Measurements from ENCODE around the gene RPS5.
"Not testable (repeated sequence)": the region's sequence is repeated elsewhere in the genome, so short reads cannot be mapped to it uniquely, and the experiment has no call there.

Gene RPS5

DNA sequence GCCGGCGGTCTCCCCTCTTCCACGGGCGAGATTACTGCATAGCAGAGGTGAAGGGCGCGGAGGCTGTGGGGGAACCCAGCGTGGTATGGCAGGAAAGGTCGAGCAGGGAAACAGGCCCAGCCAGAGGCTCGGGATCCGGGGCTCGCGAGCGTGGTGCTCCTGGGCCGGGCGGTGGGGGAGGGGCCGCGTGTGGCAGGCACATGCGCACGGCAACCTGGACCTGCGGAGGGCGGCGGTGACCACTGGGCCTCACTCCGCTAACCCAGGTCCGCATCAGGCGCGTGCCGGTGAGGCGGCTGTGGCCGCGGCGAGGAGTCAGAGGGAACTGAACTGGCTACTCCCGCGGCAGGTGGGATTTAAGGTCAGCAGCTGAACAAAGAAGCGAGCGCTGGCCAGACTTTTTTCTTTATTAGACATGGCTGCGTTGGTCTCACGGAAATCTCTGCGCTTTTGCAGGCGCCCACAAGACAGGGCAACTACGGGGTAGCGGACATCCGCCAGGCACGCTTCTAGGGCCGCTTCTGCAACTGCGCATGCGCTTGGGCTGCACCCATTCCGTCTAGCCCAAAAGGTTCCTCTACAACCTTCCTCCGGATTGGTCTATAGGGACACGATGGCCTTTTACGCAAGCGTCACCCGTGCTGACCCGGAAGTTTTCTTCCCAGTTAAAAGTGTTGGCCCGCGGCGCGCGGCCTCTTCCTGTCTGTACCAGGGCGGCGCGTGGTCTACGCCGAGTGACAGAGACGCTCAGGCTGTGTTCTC lies at the start of gene RPS5:
TSS of gene RPS5 (plus strand) at position 694 of the 762 bp plus-strand sequence. CDS start 869 bp downstream, outside the sequence.
- peak; percentile 98 for DNase-seq

DNA sequence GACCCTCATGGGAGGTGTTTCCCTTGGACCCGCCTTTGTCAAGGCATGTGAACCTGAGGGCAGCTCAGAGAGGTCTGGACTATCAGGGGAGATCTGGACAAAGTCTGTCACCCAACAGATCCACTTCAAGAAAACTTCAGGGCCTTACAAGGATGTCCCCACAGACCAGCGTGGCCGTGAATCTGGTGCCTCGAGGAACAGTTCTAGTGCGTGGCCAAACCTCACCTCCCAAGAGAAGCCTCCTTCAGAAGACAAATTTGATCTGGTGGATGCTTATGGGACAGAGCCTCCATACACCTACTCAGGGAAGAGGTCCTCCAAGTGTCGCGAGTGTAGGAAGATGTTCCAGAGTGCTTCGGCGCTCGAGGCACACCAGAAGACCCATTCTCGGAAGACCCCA lies 48.7 kb upstream of the RPS5 start:
- no peak for DNase-seq

DNA sequence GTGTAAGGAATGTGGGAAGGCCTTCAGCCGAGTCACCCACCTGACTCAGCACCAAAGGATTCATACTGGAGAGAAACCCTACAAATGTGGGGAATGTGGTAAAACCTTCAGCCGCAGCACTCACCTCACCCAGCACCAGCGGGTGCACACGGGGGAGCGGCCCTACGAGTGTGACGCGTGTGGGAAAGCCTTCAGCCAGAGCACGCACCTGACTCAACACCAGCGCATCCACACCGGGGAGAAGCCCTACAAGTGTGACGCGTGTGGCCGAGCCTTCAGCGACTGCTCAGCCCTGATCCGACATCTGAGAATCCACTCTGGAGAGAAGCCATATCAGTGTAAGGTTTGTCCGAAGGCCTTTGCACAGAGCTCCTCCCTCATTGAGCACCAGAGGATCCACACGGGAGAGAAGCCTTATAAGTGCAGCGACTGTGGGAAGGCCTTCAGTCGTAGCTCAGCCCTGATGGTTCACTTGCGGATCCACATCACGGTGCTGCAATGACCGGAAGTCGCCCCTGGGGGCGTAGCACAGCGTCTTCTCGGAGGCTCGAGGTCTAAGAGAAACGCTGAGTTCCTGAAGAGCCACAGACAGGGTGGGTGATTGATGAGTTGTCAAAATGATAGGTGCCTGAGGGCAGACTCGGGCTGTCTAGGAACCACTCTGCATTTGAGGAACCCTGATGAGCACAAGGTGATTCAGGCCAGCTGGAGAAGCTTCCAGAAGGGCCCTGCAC lies 48.1 kb upstream of the RPS5 start:
- no peak for DNase-seq

DNA sequence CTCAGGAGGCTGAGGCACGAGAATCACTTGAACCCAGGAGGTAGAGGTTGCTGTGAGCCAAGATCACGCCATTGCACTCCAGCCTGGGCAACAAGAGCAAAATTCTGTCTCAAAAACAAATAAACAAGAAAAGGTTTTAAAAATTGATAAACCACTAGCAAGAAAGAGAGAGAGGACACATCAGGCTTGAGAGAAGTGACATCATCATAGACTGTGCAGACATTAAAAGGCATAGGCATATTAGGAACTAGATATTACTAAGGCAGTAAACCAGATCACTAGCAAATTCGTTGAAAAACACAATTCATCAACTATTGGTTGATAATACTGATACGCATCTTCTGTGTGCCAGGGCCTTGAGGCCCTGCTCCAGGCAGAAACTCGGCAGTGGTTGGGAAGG lies 41.5 kb upstream of the RPS5 start:
- DNase-seq = no peak

DNA sequence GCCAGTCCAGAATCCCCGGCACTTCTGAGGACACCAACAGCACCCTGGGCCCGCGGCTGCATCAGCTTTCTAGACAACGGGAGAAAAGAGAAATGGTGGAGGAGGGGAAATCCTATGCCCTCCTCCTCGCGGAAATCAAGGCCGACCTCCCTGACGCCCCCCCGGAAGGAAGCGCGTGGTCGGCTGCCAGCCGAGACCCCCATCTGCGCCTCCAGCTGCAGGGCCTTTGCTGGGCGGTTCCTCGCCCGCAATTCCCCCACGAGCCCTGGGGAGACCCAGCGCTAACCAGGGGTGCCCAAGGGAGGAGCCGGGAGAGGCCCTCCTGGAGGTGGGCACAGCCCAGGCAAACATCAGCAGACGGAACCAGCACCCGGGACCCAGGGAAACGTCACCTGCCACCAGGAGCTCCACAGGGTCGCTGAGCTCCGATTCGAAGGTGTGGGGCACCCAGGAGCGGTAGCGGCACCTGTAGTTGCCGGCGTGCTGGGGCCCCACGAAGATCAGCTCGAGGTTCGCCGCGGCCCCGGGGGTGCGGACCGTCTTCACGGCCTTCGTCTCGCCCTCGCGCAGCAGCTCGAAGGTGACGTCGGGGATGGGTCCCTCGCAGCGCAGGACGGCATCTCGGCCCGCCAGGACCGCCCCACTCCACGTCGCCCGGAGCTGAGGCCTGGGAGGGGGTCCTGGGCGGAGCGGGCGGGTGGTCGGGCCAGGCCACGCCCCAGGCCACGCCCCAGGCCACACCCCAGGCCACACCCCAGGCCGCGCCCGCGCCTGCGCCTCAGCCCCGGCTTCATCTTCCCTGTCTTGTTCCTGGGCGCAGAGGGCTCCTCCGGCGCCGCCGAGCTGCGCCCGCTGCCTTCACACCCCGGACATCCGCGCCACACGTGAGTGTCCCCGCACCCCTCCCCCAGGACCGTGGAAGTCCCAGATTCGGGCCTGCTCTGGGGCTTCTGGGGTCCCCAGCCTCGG lies 39.8 kb upstream of the RPS5 start:
- DNase-seq = no peak

DNA sequence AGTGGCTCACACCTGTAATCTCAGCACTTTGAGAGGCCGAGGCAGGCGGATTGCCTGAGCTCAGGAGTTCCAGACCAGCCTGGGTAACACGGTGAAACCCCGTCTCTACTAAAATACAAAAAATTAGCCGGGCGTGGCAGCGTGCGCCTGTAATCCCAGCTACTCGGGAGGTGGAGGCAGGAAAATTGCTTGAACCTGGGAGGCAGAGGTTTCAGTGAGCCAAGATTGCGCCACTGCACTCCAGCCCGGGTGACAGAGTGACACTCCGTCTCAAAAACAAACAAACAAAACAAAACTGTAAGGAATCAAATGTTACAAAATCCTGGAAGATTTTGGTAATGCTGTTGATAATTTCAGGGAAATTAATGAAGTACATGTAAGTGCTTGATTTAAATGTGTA lies 39.0 kb upstream of the RPS5 start:
- not testable (repeated sequence) for DNase-seq

DNA sequence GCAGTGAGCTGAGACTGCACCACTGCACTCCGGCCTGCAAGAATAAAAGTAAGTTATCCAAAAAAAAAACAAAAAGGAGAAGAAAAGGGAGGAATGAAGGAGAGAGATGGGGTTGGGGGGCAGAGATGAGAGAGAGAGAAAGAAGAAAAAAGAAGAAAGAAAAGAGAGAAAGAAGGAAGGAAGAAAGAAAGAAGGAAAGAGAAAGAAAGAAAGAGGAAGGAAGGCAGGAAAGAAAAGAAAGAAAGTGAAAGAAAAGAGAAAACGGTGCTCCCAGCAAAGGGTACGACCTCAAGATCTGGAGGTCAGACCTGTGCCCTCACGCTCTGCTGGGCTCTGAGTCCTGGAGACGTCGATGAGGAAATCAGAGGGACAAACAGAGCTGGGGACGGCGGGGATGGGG lies 37.5 kb upstream of the RPS5 start:
- DNase-seq = no peak

DNA sequence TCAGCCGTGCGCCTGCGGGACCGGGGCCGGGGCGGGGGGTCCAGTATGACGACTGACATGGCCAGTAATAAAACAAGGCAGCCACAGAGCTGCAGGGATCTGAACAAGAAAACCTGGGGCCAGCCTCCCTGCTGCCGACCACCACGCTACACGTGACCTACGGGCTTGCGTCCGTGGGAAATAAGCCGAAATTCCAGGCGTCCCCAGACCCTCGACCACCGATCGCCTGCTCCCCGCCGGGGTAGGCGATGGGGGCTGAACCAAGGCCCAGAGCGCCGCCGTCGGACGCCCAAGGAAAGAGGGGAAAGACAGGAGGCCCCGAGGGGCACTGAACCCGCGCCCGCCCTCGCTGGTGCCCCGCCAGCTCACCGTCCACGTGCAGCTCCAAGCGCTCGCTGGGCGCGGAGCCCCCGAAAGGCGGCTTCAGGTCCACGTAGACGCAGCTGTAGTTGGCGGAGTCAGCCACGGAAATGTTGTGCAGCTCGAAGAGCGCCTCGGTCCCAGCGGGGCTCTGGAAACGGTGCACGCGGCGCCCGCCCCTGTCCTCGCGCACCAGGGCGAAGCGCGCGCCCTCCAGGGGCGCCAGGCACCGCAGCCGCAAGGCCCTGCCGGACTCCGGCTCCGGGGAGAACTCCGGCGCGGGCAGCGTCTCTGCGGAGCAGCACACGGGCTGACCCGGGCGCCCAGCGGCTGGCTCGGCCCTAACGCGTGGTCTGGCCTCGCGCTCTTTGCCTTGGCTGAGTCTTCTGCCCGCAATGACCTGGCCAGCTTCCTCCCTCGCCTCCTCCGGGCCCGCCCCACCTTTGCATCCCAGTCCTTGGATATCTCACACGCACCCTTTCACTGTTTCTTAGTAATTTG lies 36.8 kb upstream of the RPS5 start:
- DNase-seq = no peak

DNA sequence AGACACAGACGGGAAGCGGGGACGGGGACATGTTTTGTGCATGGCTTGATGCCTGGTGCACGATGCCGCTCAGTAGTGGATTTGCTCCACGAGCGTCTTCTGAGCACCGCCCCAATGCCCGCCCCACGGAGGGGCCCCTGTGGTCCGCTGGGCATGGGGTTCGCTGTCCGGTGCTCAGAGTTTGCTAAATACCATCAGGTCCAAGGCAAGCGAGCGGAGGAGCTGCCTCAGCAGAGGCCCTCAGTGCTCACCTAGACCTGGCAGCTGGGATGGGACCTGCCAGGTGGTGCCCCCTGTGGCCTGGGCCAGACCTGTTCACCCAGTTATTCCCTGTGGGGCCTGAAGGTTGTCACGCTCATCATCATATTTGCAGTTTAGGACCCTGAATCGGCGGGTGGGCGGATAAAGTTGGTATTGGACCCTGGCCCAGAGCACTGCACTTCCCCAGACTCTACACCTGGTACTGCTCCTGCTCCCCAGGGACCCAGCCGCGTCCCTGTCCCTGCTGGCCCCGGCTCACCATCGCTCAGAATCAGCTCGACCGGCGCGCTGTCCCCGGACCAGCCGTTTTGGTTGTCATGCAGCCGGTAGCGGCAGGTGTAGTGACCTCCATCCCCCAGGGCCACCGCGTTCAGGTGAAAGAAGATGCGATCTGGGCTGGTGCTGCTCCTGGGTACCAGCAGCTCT lies 36.1 kb upstream of the RPS5 start:
- no peak for DNase-seq

DNA sequence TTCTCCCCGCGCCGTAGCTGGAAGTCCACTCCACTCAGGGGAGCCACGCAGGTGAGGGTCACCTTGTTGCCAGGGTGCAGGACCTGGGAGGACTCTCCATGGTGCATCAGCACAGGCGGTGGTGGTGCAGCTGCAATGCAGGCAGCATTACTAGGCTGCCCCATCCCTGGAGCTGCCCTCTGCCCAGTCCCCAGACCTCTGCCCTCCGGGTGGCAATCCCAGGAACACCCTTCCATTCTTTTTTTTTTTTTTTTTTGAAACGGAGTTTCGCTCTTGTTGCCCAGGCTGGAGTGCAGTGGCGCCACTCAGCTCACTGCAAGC lies 35.6 kb upstream of the RPS5 start:
- no peak for DNase-seq

DNA sequence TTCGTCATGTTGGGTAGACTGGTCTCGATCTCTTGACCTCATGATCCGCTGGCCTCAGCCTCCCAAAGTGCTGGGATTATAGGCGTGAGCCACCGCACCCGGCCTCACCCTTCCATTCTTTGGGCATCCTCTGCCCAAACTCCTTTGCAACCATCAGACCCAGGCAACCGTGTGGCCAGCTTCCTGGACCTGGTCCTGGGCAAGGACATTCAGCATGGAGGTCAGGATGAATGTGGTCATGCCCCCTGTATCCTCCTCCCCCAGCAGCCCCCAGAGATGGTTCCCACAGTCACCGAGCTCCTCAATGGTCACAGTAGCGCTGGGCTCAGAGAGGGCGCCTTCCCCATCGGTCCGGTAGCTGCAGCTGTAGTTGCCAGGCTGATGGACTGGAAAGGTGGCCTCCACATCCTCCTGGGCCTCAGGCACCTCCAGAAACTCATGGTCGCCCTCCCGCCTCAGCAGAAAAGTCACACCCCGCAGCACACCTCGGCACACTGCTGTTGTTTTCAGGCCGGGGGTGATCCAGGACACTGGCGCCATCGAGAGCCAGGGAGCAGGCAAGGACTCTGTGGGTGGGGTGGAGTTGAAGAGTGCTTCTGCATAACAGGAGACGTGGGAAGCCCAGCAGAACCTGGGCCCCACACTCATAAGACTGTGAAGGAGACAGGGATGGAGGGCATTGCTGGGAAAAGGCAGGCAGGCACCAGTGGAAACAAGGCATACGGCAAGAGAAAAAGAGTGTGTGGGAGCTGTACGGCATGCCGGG lies 34.9 kb upstream of the RPS5 start:
- no peak for DNase-seq

DNA sequence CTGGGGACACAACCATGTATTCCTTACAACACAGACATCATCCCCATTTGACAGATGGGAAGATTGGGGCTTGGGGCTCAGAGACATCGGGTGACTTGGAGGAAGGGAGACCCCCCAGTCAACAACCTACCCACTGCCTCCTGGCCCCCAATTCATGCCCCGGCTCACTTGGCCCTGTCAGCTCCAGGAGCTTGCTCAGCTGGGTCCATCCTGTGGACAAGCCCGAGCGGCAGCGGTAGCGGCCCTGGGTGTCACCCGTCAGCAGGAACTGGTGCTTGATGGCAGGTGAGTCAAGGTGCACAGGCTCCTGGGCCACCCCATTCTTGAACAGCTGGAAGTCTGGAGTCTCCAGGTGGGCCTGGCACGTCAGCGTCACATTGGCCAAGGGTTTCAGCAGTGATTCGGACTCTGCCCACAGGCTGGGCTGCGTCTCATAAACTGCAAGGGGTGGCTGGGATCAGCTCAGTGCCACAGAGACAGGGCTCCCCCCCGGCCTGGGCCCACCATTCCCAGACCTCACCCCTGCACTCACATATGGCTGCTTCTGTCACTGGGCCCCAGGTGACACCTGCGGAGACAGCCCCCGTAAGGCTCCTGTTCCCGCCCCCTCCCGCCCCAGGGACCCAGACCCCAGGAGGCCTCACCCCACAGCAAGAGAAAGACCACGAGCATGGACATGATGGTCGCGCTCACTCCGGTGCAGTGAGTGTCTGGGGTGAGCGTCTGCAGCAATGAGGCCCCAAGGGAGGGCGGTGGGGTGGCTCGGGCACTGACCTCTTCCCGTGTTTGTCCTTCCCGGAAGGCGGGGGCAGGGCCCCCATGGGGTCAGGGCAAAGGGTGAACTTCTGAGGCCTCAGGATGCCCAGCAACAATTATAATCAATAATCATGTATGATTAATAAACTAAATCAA lies 34.1 kb upstream of the RPS5 start, which contains the start of gene A1BG:
TSS of gene A1BG (minus strand) at position 733 of the 912 bp plus-strand sequence. CDS start at position 678, 55 bp downstream.
- DNase-seq = no peak

DNA sequence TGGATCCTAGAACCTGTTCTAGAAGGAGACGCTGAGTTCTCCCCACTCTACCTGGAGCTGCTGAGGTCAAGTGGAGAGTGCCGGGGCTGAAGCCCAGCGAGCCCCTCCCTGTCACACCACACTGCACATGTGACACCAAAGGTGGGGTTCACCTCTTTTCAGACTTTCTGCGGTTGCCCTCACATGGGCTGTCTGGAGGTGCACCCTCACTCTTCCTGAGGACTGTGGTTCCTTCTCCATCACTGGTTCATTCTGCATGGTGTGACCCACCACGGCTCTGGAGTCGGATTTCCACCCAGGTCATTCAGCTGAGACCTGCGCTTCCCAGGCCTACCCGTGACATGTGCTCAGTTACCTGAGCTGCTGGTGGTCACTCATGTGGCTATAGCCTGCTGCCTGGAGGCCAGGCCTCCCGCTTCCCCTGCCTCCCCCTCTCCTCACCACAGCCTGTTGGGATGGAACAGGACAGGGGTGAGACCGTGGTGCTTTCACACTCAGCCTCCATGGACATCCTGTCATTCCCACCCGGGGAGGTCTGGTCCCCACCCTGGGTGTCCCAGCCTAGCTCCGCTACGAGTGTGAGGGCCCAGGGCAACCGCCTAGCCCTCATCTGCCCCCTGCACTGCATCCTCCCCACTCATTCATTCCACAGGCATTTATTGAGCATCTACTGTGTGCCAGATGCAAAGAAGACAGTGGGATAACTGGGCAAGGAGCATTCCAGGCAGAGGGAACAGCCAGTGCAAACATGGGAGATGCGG lies 33.2 kb upstream of the RPS5 start:
- DNase-seq = no peak

DNA sequence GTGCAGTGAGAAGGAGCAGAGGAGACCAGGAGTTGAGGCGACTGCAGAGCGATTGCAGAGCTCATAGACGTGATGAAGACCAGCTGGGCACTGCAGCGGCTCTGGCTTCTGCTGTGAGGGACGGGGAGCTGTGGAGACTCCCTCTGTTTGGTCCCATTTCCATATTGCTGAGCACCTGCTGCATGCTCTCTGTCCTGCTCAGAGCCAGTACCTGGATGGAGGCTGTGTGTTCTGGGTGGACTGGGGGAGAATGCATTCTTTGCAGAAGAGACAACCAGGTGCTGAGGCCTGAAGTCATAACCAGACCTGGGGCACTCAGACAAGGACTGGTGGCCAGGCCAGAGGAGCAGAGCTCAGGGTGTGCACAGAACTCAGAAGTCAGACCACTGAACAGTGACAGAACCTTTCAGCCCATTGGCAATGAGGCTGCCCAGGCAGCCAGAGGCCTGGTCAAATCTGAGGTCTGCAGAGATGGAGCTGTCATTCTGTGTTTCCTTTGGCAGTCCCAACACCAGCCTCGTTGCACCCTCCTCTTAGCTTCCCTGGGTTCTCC lies 32.5 kb upstream of the RPS5 start:
- DNase-seq = no peak

DNA sequence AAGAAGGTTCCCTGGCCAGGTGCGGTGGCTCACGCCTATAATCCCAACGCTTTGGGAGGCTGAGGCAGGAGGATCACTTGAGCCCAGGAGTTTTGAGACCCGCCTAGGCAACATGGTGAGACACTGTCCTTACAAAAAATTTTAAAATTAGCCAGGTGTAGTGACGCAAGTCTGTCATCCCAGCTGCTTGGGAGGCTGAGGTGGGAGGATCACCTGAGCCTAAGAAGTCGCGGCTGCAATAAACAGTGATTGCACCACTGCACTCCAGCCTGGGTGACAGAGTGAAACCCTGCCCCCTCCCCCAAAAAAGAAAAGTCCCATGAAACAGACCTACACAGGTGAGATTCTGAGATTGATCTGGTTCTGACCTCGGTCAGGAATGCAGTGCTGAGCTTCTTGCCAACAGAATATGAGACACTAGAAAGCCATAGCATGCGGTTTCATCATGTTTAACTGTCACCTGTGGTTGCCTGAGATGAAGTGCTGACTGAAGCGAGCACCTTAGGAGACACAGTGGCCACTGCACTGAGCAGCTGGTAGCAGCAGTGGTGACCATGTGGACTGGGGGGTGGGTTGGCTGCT lies 31.8 kb upstream of the RPS5 start:
- no peak for DNase-seq

DNA sequence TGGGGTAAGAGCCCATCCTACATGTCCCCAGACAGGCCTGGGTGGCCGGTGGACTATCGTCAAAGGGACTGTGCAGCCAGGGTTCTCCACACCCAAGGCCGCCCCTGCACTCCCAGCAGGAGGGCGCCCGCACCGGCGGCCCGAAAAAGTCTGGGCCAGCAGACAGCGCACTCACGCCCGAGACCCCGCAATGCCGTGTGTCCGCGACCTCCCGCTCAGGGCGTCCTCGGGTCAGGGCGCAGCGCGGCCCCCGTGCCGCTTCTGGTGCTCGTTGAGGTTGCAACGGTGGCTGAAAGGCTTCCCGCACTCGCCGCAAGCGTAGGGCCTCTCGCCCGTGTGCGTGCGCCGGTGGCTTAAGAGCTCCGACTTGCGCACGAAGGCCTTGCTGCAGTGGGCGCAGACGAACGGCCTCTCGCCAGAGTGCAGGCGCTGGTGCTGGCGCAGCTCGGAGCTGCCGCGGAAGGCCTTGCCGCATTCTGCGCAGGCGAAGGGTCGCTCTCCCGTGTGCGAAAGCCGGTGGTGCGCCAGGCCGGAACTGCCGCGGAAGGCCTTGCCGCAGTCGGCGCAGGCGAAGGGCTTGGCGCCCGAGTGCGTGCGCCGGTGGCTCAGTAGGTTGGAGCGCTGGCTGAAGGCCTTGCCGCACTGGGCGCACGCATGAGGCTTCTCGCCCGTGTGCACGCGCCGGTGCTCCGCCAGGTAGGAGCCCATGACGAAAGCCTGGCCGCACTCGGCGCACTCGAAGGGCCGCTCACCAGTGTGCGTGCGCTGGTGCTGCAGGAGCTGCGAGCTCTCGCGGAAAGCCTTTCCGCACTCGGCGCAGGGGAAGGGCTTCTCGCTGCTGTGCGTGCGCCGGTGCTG lies 30.9 kb upstream of the RPS5 start:
- DNase-seq = no peak

DNA sequence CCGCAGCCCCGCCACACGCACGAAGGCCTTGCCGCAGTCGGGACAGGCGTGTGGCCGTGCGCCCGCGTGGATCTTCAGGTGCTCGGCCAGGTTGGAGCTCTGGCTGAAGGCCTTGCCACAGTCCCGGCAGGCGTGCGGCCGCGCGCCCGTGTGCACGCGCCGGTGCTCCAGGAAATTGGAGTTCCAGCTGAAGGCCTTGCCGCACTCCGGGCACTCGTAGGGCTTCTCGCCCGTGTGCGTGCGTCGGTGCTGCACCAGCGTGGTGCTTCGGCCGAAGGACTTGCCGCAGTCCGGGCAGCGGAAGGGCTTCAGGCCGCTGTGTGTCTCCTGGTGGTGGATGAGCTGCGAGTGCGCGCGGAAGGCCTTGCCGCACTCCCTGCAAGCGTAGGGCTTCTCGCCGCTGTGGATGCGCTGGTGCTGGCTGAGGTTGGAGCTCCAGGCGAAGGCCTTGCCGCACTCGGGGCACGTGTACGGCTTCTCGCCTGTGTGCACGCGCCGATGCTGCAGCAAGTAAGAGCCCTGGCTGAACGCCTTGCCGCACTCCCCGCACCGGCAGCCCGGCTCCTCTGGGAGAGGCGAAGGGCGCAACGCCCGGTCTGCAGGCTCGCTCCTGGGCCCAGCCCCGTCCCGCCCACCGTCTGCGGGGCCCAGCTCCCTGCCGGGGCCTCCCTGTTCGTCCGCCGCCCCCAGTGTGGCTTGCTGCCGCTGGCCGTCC lies 30.1 kb upstream of the RPS5 start:
- no peak for DNase-seq

Measured in NCI-H1436 treated with DMSO at 0.1 percent for 48 hours (cell line).